Colonic mucosa (tissue), 4 donors: Measurements from ENCODE around the gene ASTN2. TPM values are rescaled to one million over a fixed set of nuclear protein-coding genes. Genes with fewer than 3 reads are reported as not detected.

Experiments
- DNase-seq: peaks from one replicate; pipeline ENCODE4 v3.0.0-alpha.2; 2020
- H3K27ac ChIP-seq: fragments of 200-600 bp; one replicate; pipeline ENCODE4 v1.8.0; 2021
- H3K27me3 ChIP-seq: fragments of 200-600 bp; one replicate; pipeline ENCODE4 v1.8.0; 2021
- H3K36me3 ChIP-seq: fragments of 200-600 bp; one replicate; pipeline ENCODE4 v1.8.0; 2021
- H3K4me1 ChIP-seq: fragments of 200-600 bp; one replicate; pipeline ENCODE4 v1.8.0; 2021; ENCODE audit warnings: mild to moderate bottlenecking
- H3K4me3 ChIP-seq: fragments of 200-600 bp; one replicate; pipeline ENCODE4 v1.8.0; 2021
- H3K9ac ChIP-seq, 2 donors: one replicate each; pipeline ENCODE4 v1.7.0; 2013; ENCODE audit warnings: control low read depth in 2 of 2, low read depth in 2 of 2, low read length in 2 of 2
- H3K9me3 ChIP-seq: fragments of 200-600 bp; one replicate; pipeline ENCODE4 v1.8.0; 2021
- CTCF ChIP-seq: fragments of 200-600 bp; IDR thresholded peaks from one replicate; pipeline ENCODE4 v1.8.0; 2022; ENCODE audit warnings: antibody characterized with exemption, mild to moderate bottlenecking
- intact Hi-C: fragments of 100-400 bp; cut with DNase I; formaldehyde crosslinking; loops from one replicate; pipeline ENCODE4 v1.14.1; 2022
- total RNA-seq, 2 donors: library from RNA; stranded (reverse); fragmentation: NEBNext Ultra II Directional in 1 of 2; extraction: Animal tissue kit (Norgen Biotek cat#: 25700) in 1 of 2; gene quantifications; one replicate each; pipeline ENCODE4 v1.2.1, GENCODE V29; 2021
- donor health status: healthy.
- donor health status: DM: no; HTN: no; CAD: no.
- donor health status: DM: no; HTN: no; CAD: no.

Gene ASTN2
- total RNA-seq, 2 donors from 2014 or later: 2.5 to 6.1 TPM

GRCh38 chr9:116987721-116988485, 427.0 kb downstream of the ASTN2 start:
- H3K9me3 ChIP-seq: no peaks in the 10 kb centered on the region
- no peak for DNase-seq
- no peak overlapping the region for H3K4me3 ChIP-seq
- H3K4me1 ChIP-seq: no peaks in the 10 kb centered on the region
- no peak overlapping the region for H3K27ac ChIP-seq
- no peak overlapping the region for H3K9ac ChIP-seq
- H3K27me3 ChIP-seq: no peaks in the 10 kb centered on the region
- H3K36me3 ChIP-seq: no peaks in the 10 kb centered on the region
- intact Hi-C loops: no loop called here
- TF ChIP-seq CTCF: no peak

GRCh38 chr9:116986015-116986414, 428.8 kb downstream of the ASTN2 start:
- Histone ChIP-seq H3K27ac (no peak overlapping the region), H3K9me3 (no peaks in the 10 kb centered on the region), H3K9ac (no peak overlapping the region), H3K27me3 (no peaks in the 10 kb centered on the region), H3K4me1 (no peaks in the 10 kb centered on the region), H3K4me3 (no peak overlapping the region), H3K36me3 (no peaks in the 10 kb centered on the region)
- intact Hi-C loops: no loop called here
- no peak for DNase-seq
- TF ChIP-seq CTCF: no peak

GRCh38 chr9:116985596-116985995, 429.3 kb downstream of the ASTN2 start:
- intact Hi-C loops: no loop called here
- no peaks in the 10 kb centered on the region for H3K9me3 ChIP-seq
- H3K27ac ChIP-seq: no peak overlapping the region
- H3K27me3 ChIP-seq: no peaks in the 10 kb centered on the region
- TF ChIP-seq CTCF: no peak
- H3K4me1 ChIP-seq: no peaks in the 10 kb centered on the region
- DNase-seq: no peak
- no peak overlapping the region for H3K4me3 ChIP-seq
- no peaks in the 10 kb centered on the region for H3K36me3 ChIP-seq
- no peak overlapping the region for H3K9ac ChIP-seq

GRCh38 chr9:116984111-116984510, 430.7 kb downstream of the ASTN2 start:
- Histone ChIP-seq H3K36me3 (no peaks in the 10 kb centered on the region), H3K27me3 (no peaks in the 10 kb centered on the region), H3K27ac (no peak overlapping the region), H3K9me3 (no peaks in the 10 kb centered on the region), H3K4me3 (no peak overlapping the region), H3K4me1 (no peaks in the 10 kb centered on the region), H3K9ac (no peak overlapping the region)
- intact Hi-C loops: no loop called here
- no peak for TF ChIP-seq CTCF
- no peak for DNase-seq

GRCh38 chr9:116980582-116981120, 434.2 kb downstream of the ASTN2 start:
- H3K27me3 ChIP-seq: no peaks in the 10 kb centered on the region
- no peaks in the 10 kb centered on the region for H3K9me3 ChIP-seq
- no peak for TF ChIP-seq CTCF

More at GRCh38 chr9:116980582-116981120, 434.2 kb downstream of the ASTN2 start:
- intact Hi-C loops: no loop called here
- no peak overlapping the region for H3K9ac ChIP-seq
- no peak for DNase-seq
- no peaks in the 10 kb centered on the region for H3K4me1 ChIP-seq
- H3K4me3 ChIP-seq: no peak overlapping the region
- H3K27ac ChIP-seq: no peak overlapping the region
- H3K36me3 ChIP-seq: no peaks in the 10 kb centered on the region
